Retinal pigment epithelial cell (primary cell): ENCODE results near the gene SELPLG.

Experiments used
- DNase-seq: peaks from one replicate; pipeline ENCODE4 v3.0.0-alpha.2; 2010; ENCODE audit warnings: low read depth
- H3K4me3 ChIP-seq: 2 replicates; pipeline ENCODE4 v1.5.1; 2011; ENCODE audit warnings: mild to moderate bottlenecking, low read length, control low read depth, moderate library complexity
- TF ChIP-seq, protein P1 (sequence below): conservative IDR thresholded peaks from 2 replicates; pipeline ENCODE4 v1.5.1; 2011; ENCODE audit warnings: low read depth, low read length, control low read depth, inconsistent platforms

The SELPLG gene

DNA sequence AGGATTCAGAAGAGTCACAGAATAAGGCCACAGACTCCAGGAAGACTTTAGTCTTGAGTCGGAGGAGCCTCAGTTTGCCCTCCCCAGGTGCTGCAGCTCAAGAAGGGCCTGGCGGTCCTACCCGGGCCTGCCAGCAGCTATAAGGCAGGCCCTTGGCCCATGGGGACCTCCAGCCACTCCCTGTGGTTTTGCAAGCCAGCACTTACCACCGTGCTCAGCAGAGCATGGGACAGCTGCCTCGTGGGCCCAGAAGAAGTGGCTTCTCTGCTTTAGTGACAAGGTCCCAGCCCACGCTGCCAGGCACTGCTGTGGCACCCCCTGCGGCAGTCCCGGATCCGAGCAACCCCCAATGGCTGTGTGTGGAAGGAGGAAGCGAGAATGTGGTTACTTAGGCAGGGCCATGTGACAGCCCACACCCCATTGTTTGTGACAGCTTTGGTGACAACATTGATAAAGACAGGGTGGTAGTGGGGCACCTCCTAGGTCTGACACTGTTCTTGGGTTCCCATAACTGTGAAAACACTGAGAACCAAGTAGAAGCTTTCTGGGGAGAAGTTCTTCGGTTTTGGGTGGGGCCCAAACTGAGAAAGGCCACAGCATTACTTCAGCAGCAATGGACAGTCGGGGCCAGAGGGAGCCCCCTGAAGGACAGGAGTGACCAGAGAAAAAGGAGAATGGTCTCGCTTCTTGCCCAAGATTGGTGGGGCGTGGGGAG, at the start of gene SELPLG:
Gene SELPLG (minus strand): TSS at position 361 of the 715 bp plus-strand sequence. CDS start 9,587 bp downstream, outside the sequence.
- DNase-seq, result no peak
- H3K4me3 ChIP-seq, result no peak within 1 kb of the TSS
- TF ChIP-seq, protein P1, sequence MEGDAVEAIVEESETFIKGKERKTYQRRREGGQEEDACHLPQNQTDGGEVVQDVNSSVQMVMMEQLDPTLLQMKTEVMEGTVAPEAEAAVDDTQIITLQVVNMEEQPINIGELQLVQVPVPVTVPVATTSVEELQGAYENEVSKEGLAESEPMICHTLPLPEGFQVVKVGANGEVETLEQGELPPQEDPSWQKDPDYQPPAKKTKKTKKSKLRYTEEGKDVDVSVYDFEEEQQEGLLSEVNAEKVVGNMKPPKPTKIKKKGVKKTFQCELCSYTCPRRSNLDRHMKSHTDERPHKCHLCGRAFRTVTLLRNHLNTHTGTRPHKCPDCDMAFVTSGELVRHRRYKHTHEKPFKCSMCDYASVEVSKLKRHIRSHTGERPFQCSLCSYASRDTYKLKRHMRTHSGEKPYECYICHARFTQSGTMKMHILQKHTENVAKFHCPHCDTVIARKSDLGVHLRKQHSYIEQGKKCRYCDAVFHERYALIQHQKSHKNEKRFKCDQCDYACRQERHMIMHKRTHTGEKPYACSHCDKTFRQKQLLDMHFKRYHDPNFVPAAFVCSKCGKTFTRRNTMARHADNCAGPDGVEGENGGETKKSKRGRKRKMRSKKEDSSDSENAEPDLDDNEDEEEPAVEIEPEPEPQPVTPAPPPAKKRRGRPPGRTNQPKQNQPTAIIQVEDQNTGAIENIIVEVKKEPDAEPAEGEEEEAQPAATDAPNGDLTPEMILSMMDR, result no peak

- no peak for DNase-seq
- H3K4me3 ChIP-seq, result no peak overlapping the region
- TF ChIP-seq, protein P1, result no peak
These were observed 47.6 kb upstream of the SELPLG start for GRCh38 chr12:108681317-108681716.

DNA sequence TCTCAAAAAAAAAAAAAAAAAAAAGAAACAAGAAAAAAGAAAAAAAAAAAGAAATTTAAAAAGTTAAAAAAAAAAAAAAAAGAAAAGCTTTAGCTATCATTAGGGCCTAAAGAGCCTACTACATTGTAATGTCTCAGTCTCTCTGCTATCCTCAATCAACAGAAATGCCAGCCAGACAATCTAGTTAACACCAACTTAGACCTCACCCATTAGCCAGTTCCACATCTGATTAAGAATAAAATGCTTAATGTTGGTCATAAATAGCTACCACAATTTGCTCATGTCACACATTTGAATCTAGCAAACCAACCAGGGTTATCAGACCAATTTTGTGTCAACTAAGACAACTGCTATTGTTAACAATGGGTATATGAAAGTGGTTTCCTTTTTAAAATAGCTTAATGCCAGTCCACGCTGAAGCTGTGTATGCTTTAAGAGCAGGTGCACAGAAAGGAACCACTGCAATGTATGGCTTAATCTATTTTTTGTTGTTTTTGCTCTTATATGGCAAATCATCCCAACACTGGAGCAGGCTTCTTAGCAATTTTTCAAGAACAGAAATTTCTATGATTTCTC, 45.5 kb upstream of the SELPLG start:
- H3K4me3 ChIP-seq, result no peak overlapping the region
- no peak for DNase-seq
- TF ChIP-seq, protein P1, result no peak

GRCh38 chr12:108678104-108678730, 44.5 kb upstream of the SELPLG start:
- no peak for DNase-seq
- TF ChIP-seq, protein P1, result no peak
- no peak overlapping the region for H3K4me3 ChIP-seq

DNA sequence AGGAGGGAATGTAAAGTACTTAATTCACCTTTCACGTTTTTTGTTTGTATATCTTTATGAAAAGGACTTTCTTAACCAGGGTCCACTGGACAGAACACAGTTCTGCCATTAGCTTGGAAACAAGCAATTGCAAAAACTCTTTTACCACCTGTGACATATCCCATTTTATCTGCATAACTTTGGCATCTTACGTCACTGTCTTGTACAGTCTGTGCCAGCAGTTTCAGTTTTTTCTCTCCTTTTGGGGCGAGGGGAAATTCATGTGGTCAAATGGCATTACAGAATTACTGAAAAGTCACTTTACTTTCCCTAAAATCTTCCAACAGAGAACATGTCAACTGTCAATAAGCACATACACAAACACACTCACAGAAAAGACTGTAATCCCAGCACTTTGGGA, 43.7 kb upstream of the SELPLG start:
- no peak for DNase-seq
- TF ChIP-seq, protein P1, result no peak
- no peak overlapping the region for H3K4me3 ChIP-seq

GRCh38 chr12:108676707-108677106, 43.0 kb upstream of the SELPLG start:
- no peak for DNase-seq
- TF ChIP-seq, protein P1, result no peak
- no peak overlapping the region for H3K4me3 ChIP-seq
